ENCODE results near the gene PNPLA4. TPM values are rescaled to one million over a fixed set of nuclear protein-coding genes. Genes with fewer than 3 reads are reported as not detected.

The PNPLA4 gene
- total RNA-seq, 1 experiment from 2014 or later: 13.5 TPM

DNA sequence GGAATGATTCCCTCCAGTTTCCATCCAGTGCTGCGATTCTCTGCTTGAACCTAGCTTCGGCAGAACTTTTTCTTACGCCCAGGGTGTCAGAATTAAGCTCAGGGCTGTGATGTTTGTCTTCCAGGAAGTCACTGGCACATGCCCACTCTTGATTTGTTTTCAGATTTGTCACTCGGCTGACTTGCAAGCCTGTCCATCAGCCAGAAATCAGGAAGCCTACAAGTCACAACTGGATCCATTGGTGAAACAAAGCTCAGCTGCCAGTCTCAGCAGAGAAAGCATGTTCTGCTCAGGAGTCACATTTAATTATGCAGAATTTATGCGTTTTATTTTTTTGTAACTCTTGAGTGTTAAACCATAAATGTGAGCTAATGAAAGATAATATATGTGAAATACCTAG lies 38.2 kb upstream of the PNPLA4 start:
- DNase-seq: no peak

DNA sequence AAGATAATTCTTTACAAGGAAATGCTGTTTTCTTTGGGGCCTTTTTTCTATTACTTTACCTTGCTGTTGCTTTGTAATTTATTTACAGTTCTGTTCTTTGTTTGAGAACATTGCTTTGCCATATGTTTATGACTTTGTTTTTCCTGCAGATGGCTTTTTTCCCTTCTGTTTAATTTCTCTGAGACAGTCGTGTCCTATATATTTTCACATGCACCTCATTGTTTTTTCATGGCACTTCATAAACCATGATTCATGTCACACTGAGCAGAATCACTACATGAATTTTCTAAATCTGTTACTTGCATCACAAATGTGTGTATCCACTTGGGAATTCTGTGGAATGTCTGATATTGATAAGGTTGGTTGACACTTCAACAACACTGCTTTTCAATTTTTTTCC lies 33.0 kb upstream of the PNPLA4 start:
- CTCF ChIA-PET: no interaction called here
- no TSS peak for BruUV-seq (replicated peaks)
- no peaks in the 10 kb centered on the region for H3K36me3 Mint-ChIP-seq (ENCODE audit: insufficient read depth, unreplicated experiment)
- H3K4me3 Mint-ChIP-seq (ENCODE audit: unreplicated experiment): no peak overlapping the region
- Histone ChIP-seq H3K4me3 (ENCODE audit: low read depth, low read length) (no peak overlapping the region), H3K9me3 (no peaks in the 10 kb centered on the region), H3K4me1 (no peaks in the 10 kb centered on the region), H3K27me3 (replicated peaks; ENCODE audit: control insufficient read depth, insufficient read depth, low read length) (no peaks in the 10 kb centered on the region), H3K36me3 (ENCODE audit: control insufficient read depth, insufficient read depth, low read length) (no peaks in the 10 kb centered on the region)
- H3K4me1 Mint-ChIP-seq (ENCODE audit: low read depth, unreplicated experiment): no peaks in the 10 kb centered on the region
- H3K9me3 Mint-ChIP-seq (ENCODE audit: unreplicated experiment): peaks cover 16% of the 10 kb centered on the region
- no peak for DNase-seq
- no peaks in the 10 kb centered on the region for H3K27me3 Mint-ChIP-seq (ENCODE audit: insufficient read depth, unreplicated experiment)
- intact Hi-C loops (cut with micrococcal nuclease; ENCODE audit: unreplicated experiment): no loop called here
- POLR2A ChIA-PET: no interaction called here
- TF ChIP-seq, protein P1, sequence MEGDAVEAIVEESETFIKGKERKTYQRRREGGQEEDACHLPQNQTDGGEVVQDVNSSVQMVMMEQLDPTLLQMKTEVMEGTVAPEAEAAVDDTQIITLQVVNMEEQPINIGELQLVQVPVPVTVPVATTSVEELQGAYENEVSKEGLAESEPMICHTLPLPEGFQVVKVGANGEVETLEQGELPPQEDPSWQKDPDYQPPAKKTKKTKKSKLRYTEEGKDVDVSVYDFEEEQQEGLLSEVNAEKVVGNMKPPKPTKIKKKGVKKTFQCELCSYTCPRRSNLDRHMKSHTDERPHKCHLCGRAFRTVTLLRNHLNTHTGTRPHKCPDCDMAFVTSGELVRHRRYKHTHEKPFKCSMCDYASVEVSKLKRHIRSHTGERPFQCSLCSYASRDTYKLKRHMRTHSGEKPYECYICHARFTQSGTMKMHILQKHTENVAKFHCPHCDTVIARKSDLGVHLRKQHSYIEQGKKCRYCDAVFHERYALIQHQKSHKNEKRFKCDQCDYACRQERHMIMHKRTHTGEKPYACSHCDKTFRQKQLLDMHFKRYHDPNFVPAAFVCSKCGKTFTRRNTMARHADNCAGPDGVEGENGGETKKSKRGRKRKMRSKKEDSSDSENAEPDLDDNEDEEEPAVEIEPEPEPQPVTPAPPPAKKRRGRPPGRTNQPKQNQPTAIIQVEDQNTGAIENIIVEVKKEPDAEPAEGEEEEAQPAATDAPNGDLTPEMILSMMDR (IDR thresholded peaks at IDR 0.05; ENCODE audit: insufficient read depth in 1 of 2, low read depth in 1 of 2, low read length in 1 of 2, severe bottlenecking in 1 of 2, unreplicated experiment in 1 of 2): no peak
- no peak overlapping the region for H3K27ac Mint-ChIP-seq (ENCODE audit: unreplicated experiment)

More for the DNA sequence above, 38.2 kb upstream of the PNPLA4 start:
- no peak overlapping the region for H3K4me3 Mint-ChIP-seq (ENCODE audit: unreplicated experiment)
- Histone ChIP-seq H3K4me1 (no peaks in the 10 kb centered on the region), H3K9me3 (no peaks in the 10 kb centered on the region), H3K27me3 (replicated peaks; ENCODE audit: control insufficient read depth, insufficient read depth, low read length) (no peaks in the 10 kb centered on the region), H3K4me3 (ENCODE audit: low read depth, low read length) (no peak overlapping the region), H3K36me3 (ENCODE audit: control insufficient read depth, insufficient read depth, low read length) (no peaks in the 10 kb centered on the region)
- POLR2A ChIA-PET: no interaction called here
- H3K27me3 Mint-ChIP-seq (ENCODE audit: insufficient read depth, unreplicated experiment): no peaks in the 10 kb centered on the region
- BruUV-seq (replicated peaks): no TSS peak
- CTCF ChIA-PET: interaction anchor here (0.6 kb wide), 1 partner anchor 8 kb away, joined by 3 read pairs; no protein-coding TSS in a partner anchor
- no peak overlapping the region for H3K27ac Mint-ChIP-seq (ENCODE audit: unreplicated experiment)
- H3K36me3 Mint-ChIP-seq (ENCODE audit: insufficient read depth, unreplicated experiment): no peaks in the 10 kb centered on the region
- TF ChIP-seq, protein P1 (IDR thresholded peaks at IDR 0.05; ENCODE audit: insufficient read depth in 1 of 2, low read depth in 1 of 2, low read length in 1 of 2, severe bottlenecking in 1 of 2, unreplicated experiment in 1 of 2): no peak
- H3K4me1 Mint-ChIP-seq (ENCODE audit: low read depth, unreplicated experiment): no peaks in the 10 kb centered on the region
- intact Hi-C loops (cut with micrococcal nuclease; ENCODE audit: unreplicated experiment): no loop called here
- no peaks in the 10 kb centered on the region for H3K9me3 Mint-ChIP-seq (ENCODE audit: unreplicated experiment)

DNA sequence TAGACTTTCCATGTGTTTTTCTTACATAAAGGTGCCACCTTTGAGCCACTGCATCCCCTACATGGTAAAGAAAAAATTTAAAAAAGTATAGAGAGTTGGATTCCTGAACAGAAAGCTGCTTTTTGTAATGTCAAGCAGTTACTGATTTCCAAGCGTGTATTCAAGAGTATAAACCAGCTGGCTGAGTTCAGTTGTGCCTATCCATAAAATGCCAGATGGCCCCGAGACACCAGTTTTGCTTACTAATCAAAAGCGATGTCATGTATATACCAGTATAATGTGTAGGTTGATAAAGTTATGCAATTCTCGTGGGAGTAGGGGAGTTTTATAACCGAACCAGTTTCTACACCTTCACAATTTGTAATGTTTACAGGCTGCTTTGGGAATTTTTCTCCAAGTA lies 26.2 kb upstream of the PNPLA4 start:
- Mint-ChIP-seq H3K27ac (ENCODE audit: unreplicated experiment) (no peak overlapping the region), H3K36me3 (ENCODE audit: insufficient read depth, unreplicated experiment) (no peaks in the 10 kb centered on the region), H3K4me1 (ENCODE audit: low read depth, unreplicated experiment) (no peaks in the 10 kb centered on the region), H3K27me3 (ENCODE audit: insufficient read depth, unreplicated experiment) (no peaks in the 10 kb centered on the region), H3K9me3 (ENCODE audit: unreplicated experiment) (peaks cover 16% of the 10 kb centered on the region), H3K4me3 (ENCODE audit: unreplicated experiment) (no peak overlapping the region)
- DNase-seq: no peak
- Histone ChIP-seq H3K4me3 (ENCODE audit: low read depth, low read length) (no peak overlapping the region), H3K4me1 (no peaks in the 10 kb centered on the region), H3K9me3 (no peaks in the 10 kb centered on the region), H3K36me3 (ENCODE audit: control insufficient read depth, insufficient read depth, low read length) (no peaks in the 10 kb centered on the region), H3K27me3 (replicated peaks; ENCODE audit: control insufficient read depth, insufficient read depth, low read length) (no peaks in the 10 kb centered on the region)
- POLR2A ChIA-PET: no interaction called here
- intact Hi-C loops (cut with micrococcal nuclease; ENCODE audit: unreplicated experiment): no loop called here
- CTCF ChIA-PET: no interaction called here
- no TSS peak for BruUV-seq (replicated peaks)
- TF ChIP-seq, protein P1 (IDR thresholded peaks at IDR 0.05; ENCODE audit: insufficient read depth in 1 of 2, low read depth in 1 of 2, low read length in 1 of 2, severe bottlenecking in 1 of 2, unreplicated experiment in 1 of 2): no peak
